GM13976 (cell line): Measurements from ENCODE around the gene CATSPERZ.

Experiments used
- DNase-seq: peaks from one replicate; pipeline ENCODE4 v3.0.0; 2012; ENCODE audit warnings: low spot score
- in situ Hi-C: fragments of 300-500 bp; cut with MboI; formaldehyde crosslinking; loops from one replicate; pipeline ENCODE4 v1.12.0; 2022; ENCODE audit warnings: low sequenced_read_pairs, mixed read lengths, inconsistent platforms; ENCODE audit not compliant: unreplicated experiment
- TF ChIP-seq, protein P1 (sequence below): IDR thresholded peaks from 2 replicates; pipeline ENCODE4 v1.5.1; 2012; ENCODE audit warnings: borderline replicate concordance, mild to moderate bottlenecking; ENCODE audit not compliant: insufficient read depth; ENCODE audit errors: extremely low read depth, missing control alignments, control extremely low read depth

The CATSPERZ gene, protein sequence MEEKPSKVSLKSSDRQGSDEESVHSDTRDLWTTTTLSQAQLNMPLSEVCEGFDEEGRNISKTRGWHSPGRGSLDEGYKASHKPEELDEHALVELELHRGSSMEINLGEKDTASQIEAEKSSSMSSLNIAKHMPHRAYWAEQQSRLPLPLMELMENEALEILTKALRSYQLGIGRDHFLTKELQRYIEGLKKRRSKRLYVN

DNA sequence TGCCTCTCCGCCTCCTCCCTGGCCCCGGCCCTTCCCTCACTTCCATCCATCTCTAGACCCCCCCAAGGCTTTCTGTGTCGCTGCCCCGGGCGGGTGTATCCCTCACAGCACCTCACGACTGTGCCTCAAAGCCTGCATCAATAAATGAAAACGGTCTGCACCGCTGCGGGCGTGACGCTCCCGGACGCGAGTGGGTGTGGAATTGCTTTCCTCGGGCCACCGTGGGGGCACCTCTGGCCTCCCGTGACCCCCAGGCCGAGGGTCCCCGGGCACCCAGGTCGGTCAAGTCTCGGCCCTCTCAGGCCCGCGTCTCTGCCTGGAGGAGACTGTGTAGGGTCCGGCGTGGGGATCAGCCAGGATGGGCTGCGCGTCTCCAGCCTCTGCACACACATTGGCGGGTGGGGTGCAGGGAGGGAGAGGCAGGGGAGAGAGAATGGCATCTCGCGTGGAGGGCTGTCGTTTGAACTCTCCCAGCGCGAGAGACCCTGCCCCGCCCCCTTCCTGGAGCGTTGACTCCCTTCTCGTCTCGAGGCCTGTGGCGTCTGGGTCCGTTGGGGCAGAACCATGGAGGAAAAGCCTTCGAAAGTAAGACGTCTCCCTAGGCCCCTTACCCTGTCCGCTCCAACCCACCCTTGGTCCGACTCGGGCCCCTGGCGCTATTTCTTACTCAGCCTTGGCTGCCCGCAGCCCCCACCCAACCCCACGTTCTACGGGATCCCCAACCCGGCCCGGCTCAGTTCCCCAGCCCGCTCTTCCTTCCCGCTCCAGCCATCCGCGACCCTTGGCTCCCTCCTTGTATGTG is at the start of gene CATSPERZ:
Gene CATSPERZ (plus strand): TSS at position 512 of the 802 bp plus-strand sequence. CDS start 53 bp downstream, at position 565.
- in situ Hi-C loops, result loop anchor here (25.0 kb wide), 1 partner anchor 313 kb away; the partner anchor contains the start of gene OTUB1
- DNase-seq, result no peak
- TF ChIP-seq, protein P1, sequence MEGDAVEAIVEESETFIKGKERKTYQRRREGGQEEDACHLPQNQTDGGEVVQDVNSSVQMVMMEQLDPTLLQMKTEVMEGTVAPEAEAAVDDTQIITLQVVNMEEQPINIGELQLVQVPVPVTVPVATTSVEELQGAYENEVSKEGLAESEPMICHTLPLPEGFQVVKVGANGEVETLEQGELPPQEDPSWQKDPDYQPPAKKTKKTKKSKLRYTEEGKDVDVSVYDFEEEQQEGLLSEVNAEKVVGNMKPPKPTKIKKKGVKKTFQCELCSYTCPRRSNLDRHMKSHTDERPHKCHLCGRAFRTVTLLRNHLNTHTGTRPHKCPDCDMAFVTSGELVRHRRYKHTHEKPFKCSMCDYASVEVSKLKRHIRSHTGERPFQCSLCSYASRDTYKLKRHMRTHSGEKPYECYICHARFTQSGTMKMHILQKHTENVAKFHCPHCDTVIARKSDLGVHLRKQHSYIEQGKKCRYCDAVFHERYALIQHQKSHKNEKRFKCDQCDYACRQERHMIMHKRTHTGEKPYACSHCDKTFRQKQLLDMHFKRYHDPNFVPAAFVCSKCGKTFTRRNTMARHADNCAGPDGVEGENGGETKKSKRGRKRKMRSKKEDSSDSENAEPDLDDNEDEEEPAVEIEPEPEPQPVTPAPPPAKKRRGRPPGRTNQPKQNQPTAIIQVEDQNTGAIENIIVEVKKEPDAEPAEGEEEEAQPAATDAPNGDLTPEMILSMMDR, result no peak

DNA sequence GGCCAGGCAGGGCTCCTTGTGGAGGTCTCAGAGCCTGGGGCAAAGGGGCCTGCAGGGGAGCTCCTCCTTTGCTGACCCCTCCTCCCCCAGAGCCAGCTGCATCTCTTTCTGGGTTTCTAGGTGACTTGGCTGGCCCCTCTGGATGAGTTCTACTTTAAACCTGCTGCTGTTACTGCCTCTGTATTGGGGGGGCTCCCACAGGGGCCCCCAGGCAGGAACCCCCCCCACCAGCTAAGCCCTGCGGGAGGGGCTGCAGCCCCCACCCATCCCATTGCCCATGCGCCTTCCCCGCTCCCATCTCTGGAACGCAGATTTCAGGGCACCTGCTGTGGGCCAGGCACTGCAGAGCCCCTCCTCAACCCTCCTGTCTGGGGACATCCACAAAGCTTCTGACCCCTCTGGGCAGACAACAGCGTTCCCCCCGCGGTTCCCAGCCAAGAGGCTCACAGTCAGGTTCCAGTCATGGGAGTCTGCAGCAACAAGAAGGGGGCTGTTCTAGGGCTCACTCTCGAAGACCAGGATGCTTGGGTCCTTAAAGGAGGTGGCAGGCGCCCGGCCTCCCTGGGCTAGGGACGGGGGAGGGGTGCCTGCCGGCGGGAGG is 49.6 kb upstream of the CATSPERZ start:
- TF ChIP-seq, protein P1, result no peak
- in situ Hi-C loops, result no loop called here
- DNase-seq, result no peak

DNA sequence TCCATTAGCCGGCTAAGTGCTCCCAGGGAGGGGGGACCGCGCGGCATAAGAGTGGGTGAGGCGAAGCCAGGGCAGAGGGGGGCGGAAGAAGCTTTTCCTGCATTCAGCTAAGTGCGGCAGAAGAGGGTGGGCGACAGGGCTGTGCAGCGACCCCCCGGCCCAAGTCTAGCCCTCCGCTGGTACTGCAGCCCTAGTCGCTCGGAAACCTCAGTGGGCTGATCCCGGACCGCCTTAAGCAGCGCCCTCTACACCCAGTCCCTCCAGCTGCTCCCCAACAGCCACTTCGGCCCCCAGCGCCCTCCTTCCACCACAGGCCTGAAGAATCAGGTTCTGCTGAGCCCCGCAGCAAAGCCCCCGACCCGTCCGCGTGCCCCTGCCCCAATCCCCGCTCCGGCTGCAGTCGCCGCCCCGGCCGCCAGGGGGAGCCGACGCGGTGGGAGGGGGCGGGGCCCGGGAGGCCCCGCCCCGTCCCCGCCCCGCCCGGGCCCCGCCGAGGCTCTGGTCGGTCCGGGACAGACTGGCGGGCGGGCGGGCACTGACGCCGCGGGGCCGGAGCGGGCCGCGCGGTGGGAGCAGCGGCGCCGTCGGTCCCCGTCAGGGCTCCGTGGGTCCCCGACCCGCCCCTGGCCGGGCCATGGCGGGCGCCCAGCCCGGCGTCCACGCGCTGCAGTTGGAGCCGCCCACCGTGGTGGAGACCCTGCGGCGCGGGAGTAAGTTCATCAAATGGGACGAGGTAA is 49.0 kb upstream of the CATSPERZ start, which contains the start of gene PLCB3:
Gene PLCB3 (plus strand): TSS at position 515 of the 737 bp plus-strand sequence. CDS start 120 bp downstream, at position 635.
- TF ChIP-seq, protein P1, result peak; percentile 78
- in situ Hi-C loops, result no loop called here
- DNase-seq, result peak; percentile 94

DNA sequence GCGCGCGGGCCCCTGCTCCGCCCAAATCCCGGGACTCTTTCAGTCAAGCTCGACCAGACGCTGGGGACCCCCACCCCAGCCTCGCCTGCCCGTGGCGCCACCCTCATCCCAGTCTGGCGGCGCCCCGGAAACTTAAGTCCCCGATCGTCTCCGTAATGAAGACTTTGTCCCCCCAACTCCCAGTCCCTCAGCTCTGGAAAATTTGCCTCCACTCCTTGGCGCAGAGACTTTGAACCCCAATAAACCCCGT is 48.5 kb upstream of the CATSPERZ start:
- TF ChIP-seq, protein P1, result no peak
- no peak for DNase-seq
- in situ Hi-C loops, result no loop called here

DNA sequence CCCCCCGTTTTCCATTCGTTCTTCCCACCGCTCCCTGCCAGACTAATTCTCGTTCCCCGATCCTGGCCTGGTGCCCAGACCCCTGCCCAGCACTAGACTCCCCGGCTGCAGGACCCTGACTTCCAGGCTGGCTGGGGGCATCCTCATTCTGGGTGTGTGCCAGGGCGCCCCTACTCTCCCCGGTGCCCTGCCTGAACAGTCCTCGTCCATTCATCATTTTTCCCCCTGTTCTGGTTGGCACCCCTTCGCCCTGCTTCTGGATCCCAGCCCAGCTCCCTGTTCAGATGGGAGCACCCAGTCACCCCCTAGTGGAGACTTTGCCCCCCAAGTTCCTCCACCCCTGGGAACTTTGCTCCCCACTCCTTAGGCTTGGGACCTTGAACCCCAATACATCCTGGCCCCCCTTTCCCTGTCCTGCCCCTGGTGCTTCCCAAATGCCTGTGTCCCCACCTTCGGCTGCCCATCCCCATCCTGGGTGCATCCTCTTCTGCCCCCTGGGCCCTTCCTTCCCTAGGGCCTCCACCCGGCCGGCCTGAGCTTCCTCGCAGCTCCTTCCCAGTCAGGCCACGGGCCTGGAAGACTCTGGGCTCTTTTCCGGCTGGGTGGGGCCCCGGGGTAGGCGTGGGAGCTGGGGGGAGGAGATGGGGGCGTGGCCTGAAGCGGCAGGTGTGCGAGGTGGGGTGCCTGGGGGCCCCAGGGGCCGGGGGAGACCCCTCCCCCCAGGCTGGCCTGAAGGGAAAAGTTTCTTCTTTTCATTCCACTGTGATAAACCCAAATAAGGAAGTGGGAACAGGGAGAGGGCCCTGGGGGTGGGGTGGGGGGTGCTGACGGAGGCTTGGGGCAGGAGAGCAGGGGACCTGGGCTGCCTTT is 47.9 kb upstream of the CATSPERZ start:
- in situ Hi-C loops, result no loop called here

More for the DNA sequence above, 47.9 kb upstream of the CATSPERZ start:
- TF ChIP-seq, protein P1, result peak; percentile 24
- DNase-seq, result peak; percentile 66
